MM.1S (cell line): ENCODE measurements around the gene TRIM7.

Source experiments
- DNase-seq: peaks from one replicate; pipeline ENCODE4 v3.0.0-alpha.2; 2015
- H2AFZ ChIP-seq: fragments of 300-600 bp; sonication (generic); 2 replicates; pipeline ENCODE4 v1.6.0; 2016; ENCODE audit warnings: antibody characterized with exemption, low read length
- H3F3A ChIP-seq: fragments of 300-600 bp; sonication (generic); 2 replicates; pipeline ENCODE4 v1.6.1; 2016; ENCODE audit warnings: mild to moderate bottlenecking, antibody characterized with exemption, low read length, moderate library complexity, mixed read lengths; ENCODE audit not compliant: insufficient read depth
- H3K27ac ChIP-seq: fragments of 300-600 bp; sonication (generic); 2 replicates; pipeline ENCODE4 v1.5.1; 2016; ENCODE audit warnings: mild to moderate bottlenecking, low read length
- H3K27me3 ChIP-seq: fragments of 300-600 bp; sonication (generic); replicated peaks from 2 replicates; pipeline ENCODE4 v1.6.0; 2016; ENCODE audit warnings: low read length; ENCODE audit not compliant: insufficient read depth
- H3K36me3 ChIP-seq: fragments of 300-600 bp; sonication (generic); replicated peaks from 2 replicates; pipeline ENCODE4 v1.6.1; 2016; ENCODE audit warnings: mild to moderate bottlenecking, low read length, mixed read lengths; ENCODE audit not compliant: insufficient read depth
- H3K4me1 ChIP-seq: fragments of 300-600 bp; sonication (generic); 2 replicates; pipeline ENCODE4 v1.6.1; 2016; ENCODE audit warnings: low read length, mixed read lengths
- H3K4me2 ChIP-seq: fragments of 300-600 bp; sonication (generic); 2 replicates; pipeline ENCODE4 v1.6.0; 2016; ENCODE audit warnings: low read depth, low read length
- H3K4me3 ChIP-seq: fragments of 300-600 bp; sonication (generic); 2 replicates; pipeline ENCODE4 v1.5.1; 2016; ENCODE audit warnings: low read length, mixed read lengths
- H3K79me2 ChIP-seq: fragments of 300-600 bp; sonication (generic); 2 replicates; pipeline ENCODE4 v1.6.1; 2016; ENCODE audit warnings: mixed run types, low read length, mixed read lengths
- H3K9ac ChIP-seq: fragments of 300-600 bp; sonication (generic); 2 replicates; pipeline ENCODE4 v1.6.1; 2016; ENCODE audit warnings: low read length, mixed read lengths
- H3K9me2 ChIP-seq: fragments of 300-600 bp; sonication (generic); replicated peaks from 2 replicates; pipeline ENCODE4 v1.6.1; 2016; ENCODE audit warnings: mild to moderate bottlenecking, low read length, mixed read lengths; ENCODE audit not compliant: insufficient read depth
- H3K9me3 ChIP-seq: fragments of 300-600 bp; sonication (generic); replicated peaks from 2 replicates; pipeline ENCODE4 v1.6.1; 2016; ENCODE audit warnings: mild to moderate bottlenecking, low read length, mixed read lengths; ENCODE audit not compliant: insufficient read depth
- H4K20me1 ChIP-seq: fragments of 300-600 bp; sonication (generic); 2 replicates; pipeline ENCODE4 v1.6.1; 2016; ENCODE audit warnings: mild to moderate bottlenecking, low read length, moderate library complexity, mixed read lengths; ENCODE audit not compliant: insufficient read depth
- EZH2 ChIP-seq: fragments of 300-600 bp; sonication (generic); optimal IDR thresholded peaks from 2 replicates; pipeline ENCODE3; 2017; ENCODE audit warnings: low read depth, mild to moderate bottlenecking, antibody characterized with exemption, low read length, mixed read lengths
- EZH2phosphoT487 ChIP-seq: fragments of 300-600 bp; sonication (generic); IDR thresholded peaks from 2 replicates; pipeline ENCODE4 v1.6.1; 2018; ENCODE audit warnings: antibody characterized with exemption, low read length
- TF ChIP-seq, protein P1 (sequence below): fragments of 300-600 bp; sonication (generic); IDR thresholded peaks from 2 replicates; pipeline ENCODE4 v1.5.1; 2016; ENCODE audit warnings: antibody characterized with exemption, low read length, mixed read lengths

The TRIM7 gene

DNA sequence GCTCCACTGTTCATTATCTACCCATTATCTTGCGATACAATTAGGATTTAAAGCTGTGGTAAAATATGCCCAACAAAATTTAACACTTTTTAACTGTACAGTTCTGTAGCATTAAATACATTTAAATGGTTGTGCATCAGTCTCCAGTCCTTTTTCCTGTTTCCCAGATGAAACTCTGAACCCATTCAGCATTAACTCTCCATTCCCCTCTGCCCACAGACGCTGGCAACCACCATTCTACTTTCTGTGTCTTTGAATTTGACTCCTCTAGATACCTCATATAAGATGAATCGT is 2.9 kb upstream of the TRIM7 start:
- Histone ChIP-seq H3K4me1 (peaks cover 7% of the 10 kb centered on the region), H3K27me3 (peaks cover 23% of the 10 kb centered on the region), H3K9ac (no peak overlapping the region), H3K9me3 (no peaks in the 10 kb centered on the region), H3K4me2 (peak overlapping the region; percentile 91; the same call in 1 of the 2 replicates), H4K20me1 (no peaks in the 10 kb centered on the region), H3K79me2 (no peaks in the 10 kb centered on the region), H3F3A (peaks cover 18% of the 10 kb centered on the region), H3K9me2 (no peaks in the 10 kb centered on the region), H2AFZ (no peak overlapping the region), H3K27ac (peak overlapping the region; percentile 68; the same call in 1 of the 2 replicates), H3K36me3 (no peaks in the 10 kb centered on the region), H3K4me3 (peak overlapping the region; percentile 78; the same call in 1 of the 2 replicates)
- DNase-seq, result no peak
- no peak for TF ChIP-seq EZH2phosphoT487
- no peak for TF ChIP-seq EZH2
- TF ChIP-seq, protein P1, sequence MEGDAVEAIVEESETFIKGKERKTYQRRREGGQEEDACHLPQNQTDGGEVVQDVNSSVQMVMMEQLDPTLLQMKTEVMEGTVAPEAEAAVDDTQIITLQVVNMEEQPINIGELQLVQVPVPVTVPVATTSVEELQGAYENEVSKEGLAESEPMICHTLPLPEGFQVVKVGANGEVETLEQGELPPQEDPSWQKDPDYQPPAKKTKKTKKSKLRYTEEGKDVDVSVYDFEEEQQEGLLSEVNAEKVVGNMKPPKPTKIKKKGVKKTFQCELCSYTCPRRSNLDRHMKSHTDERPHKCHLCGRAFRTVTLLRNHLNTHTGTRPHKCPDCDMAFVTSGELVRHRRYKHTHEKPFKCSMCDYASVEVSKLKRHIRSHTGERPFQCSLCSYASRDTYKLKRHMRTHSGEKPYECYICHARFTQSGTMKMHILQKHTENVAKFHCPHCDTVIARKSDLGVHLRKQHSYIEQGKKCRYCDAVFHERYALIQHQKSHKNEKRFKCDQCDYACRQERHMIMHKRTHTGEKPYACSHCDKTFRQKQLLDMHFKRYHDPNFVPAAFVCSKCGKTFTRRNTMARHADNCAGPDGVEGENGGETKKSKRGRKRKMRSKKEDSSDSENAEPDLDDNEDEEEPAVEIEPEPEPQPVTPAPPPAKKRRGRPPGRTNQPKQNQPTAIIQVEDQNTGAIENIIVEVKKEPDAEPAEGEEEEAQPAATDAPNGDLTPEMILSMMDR, result no peak

GRCh38 chr5:181207214-181207959 is 2.4 kb upstream of the TRIM7 start:
- Histone ChIP-seq H3K27ac (peak overlapping the region; percentile 68; the same call in 1 of the 2 replicates), H3K9me3 (no peaks in the 10 kb centered on the region), H3K27me3 (peaks cover 26% of the 10 kb centered on the region), H3K4me2 (peak overlapping the region; percentile 91; the same call in 1 of the 2 replicates), H3F3A (peaks cover 18% of the 10 kb centered on the region), H2AFZ (peak overlapping the region; percentile 86), H3K36me3 (no peaks in the 10 kb centered on the region), H4K20me1 (no peaks in the 10 kb centered on the region), H3K4me3 (peak overlapping the region; percentile 78), H3K79me2 (no peaks in the 10 kb centered on the region), H3K9me2 (no peaks in the 10 kb centered on the region), H3K4me1 (peaks cover 7% of the 10 kb centered on the region), H3K9ac (peak overlapping the region; percentile 66; the same call in 1 of the 2 replicates)
- TF ChIP-seq, protein P1, result no peak
- TF ChIP-seq EZH2 (no peak), EZH2phosphoT487 (no peak)
- peak; percentile 87 for DNase-seq

GRCh38 chr5:181205761-181206649 is 1.0 kb upstream of the TRIM7 start:
- Histone ChIP-seq H3K79me2 (no peaks in the 10 kb centered on the region), H3K27ac (no peak overlapping the region), H3K9me3 (no peaks in the 10 kb centered on the region), H2AFZ (peak overlapping the region; percentile 50), H3K9me2 (no peaks in the 10 kb centered on the region), H3K4me3 (peak overlapping the region; percentile 78), H3K4me2 (peak overlapping the region; percentile 91), H3K9ac (no peak overlapping the region; the same call in 1 of the 2 replicates), H3K4me1 (peaks cover 7% of the 10 kb centered on the region), H3F3A (peaks cover 18% of the 10 kb centered on the region), H3K36me3 (no peaks in the 10 kb centered on the region), H3K27me3 (peaks cover 36% of the 10 kb centered on the region), H4K20me1 (no peaks in the 10 kb centered on the region)
- DNase-seq, result no peak
- TF ChIP-seq, protein P1, result no peak
- TF ChIP-seq EZH2, result no peak
- TF ChIP-seq EZH2phosphoT487, result no peak
